Activated gamma-delta T cell (primary cell): ENCODE measurements around the gene CYBC1.
A peak's percentile ranks its signal among the peaks of the same experiment; 100 is the strongest.
"Not testable (repeated sequence)": the region's sequence is repeated elsewhere in the genome, so short reads cannot be mapped to it uniquely, and the experiment has no call there.

ENCODE experiments used
- DNase-seq: peaks from one replicate; lab custom pipeline; 2025; lab: John Stamatoyannopoulos, UW

Gene CYBC1

GRCh38 chr17:82477934-82478333 is 27.4 kb upstream of the CYBC1 start:
- DNase-seq: no peak

GRCh38 chr17:82475458-82475857 is 24.9 kb upstream of the CYBC1 start:
- DNase-seq: no peak

DNA sequence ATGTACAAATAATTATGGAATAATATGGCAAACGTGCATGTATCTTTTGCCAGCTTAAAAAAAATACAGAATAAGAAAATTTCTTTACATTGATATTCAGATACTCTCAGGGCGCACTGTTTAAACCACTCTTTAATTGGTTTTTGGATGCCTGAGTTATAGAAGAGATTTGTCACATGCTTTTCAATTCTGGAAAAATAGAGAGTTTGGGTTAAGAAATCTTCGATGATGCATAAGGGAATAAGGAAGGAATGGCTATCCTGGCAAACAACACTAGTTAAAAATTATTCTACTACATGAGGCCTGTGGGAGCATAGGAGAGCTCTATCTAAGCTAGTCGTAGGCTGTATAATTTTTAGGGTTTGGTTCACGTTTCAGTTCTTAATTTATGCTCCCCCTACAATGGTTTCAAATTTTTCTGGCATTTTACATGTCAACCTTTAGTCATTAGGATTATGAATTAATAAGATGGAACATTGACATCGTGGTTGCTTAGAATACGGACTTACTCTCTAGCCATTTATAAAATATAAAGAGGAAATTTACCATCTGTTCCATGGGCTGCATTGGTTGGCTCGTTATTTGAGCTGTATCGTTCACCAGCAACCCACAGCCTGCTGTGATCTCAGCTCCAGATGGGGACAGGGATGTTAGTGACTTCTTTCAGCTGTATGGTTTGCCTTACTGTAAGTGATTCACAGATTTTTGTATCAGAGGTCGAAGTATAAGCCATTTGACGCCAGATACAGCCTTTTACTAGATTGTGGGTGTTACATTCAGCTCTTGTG is 23.9 kb upstream of the CYBC1 start:
- DNase-seq: no peak

DNA sequence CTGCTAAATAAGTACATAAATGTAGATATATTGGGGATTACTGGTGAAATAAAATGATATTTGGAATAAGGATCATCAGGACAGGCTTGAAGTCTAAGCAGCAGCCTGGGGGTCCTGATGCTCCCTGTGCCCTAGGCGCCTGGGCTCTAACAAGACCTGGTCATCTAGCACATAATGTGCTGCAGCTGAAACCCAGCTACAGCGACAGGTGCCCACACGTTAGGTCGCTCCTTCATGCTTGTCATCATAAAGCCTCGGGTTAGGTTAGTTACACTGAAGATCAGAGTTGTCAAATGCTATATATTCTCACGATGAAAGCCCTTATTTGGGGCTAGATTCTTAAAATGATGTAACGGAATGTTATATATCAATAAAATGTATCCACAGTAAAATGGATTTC is 19.5 kb upstream of the CYBC1 start:
- no peak for DNase-seq

DNA sequence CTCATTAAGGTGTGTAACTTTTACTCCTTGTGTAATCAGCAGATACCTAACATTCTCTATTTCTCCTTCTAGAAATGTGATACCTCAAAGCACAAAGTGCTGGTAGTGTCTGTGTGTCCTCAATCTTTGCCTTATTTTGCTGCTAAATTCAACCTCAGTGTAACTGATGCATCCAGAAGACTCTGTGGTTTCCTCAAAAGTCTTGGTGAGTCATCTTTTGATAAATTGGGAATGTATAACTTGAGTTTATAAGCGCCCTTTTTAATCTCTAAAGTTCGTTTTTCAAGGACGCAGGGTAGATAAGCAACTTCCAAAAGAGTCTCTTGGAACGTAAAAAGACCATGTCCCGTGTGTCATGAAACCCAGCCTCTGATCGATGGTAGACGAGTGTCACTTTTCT is 18.1 kb upstream of the CYBC1 start:
- DNase-seq: no peak

- no peak for DNase-seq
Measured at GRCh38 chr17:82465023-82465603, 14.6 kb upstream of the CYBC1 start.

DNA sequence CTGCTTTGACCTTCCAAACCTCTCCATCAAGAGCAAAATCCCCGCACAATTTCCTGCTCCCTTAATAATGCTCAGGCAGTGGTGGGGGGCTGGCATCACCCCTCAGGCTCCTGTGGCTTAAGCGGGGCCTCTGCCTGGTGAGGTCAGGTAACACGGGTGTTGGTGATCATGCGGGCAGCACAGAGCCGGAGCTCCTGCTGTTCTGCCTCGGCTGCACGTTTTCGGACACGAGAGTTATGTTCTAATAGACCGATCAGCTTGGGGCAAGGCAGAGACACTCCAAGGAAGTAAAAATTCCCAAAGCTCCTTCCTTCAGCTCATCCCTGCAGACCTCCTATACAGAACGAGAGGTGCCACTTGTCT is 14.0 kb upstream of the CYBC1 start:
- DNase-seq: no peak

- no peak for DNase-seq
Measured at GRCh38 chr17:82463925-82464566, 13.5 kb upstream of the CYBC1 start.

DNA sequence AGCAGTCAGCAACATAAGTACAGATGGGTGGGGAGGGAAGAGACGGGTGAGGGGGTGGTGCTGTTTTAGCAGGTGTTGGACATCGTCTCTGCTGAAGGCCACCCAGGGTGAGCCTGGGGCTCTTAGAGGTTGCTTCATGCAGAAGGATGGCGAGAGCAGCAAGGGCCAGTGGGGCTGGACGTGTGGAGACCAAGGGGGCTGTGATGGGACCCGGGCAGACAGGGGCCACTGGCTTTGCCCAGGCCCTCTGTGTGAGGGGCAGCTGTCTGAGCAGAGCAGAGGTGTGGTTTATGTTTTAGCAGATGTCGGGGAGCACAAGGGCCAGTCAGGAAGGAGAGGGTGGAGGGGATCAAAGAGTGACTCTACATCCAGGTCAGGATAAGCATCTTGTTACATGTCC is 12.8 kb upstream of the CYBC1 start:
- DNase-seq: no peak

DNA sequence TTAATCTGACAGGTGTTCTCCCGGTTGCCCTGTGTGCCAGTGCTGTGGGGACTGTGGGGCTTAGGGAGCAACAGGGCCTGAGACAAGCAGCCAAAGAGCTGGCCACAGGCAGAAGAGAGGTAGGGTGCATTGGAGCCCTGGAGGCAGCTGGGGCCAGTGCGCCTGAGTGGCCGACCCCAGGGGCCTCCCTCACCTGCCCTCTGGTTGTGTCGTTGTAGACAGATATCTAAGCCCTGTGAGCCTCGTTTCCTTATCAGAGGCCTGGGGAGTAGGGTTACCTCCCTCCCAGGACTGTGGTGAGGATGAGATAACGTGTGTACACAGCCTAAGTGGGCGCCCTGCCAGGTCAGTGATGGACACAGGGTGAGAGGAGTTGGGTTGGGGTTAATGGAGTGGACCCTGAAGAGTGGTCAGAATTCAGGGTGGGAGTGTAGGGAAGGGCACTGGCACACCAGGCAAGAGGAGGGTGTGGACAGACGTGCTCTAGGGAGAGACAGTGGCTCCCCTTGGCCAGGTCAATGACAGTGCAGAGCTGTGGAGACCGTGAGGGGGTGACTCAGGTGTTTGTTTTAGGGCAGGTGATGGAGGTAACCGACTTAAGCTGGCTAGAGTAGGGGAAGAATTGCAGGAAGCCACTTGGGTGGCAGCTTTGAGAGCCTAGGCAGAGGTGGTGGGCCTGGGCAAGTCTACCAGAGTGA is 11.4 kb upstream of the CYBC1 start:
- DNase-seq: no peak

- not testable (repeated sequence) for DNase-seq
Measured at GRCh38 chr17:82459936-82460335, 9.4 kb upstream of the CYBC1 start.

- DNase-seq: peak; percentile 42
Measured at GRCh38 chr17:82458885-82459424, 8.4 kb upstream of the CYBC1 start.

DNA sequence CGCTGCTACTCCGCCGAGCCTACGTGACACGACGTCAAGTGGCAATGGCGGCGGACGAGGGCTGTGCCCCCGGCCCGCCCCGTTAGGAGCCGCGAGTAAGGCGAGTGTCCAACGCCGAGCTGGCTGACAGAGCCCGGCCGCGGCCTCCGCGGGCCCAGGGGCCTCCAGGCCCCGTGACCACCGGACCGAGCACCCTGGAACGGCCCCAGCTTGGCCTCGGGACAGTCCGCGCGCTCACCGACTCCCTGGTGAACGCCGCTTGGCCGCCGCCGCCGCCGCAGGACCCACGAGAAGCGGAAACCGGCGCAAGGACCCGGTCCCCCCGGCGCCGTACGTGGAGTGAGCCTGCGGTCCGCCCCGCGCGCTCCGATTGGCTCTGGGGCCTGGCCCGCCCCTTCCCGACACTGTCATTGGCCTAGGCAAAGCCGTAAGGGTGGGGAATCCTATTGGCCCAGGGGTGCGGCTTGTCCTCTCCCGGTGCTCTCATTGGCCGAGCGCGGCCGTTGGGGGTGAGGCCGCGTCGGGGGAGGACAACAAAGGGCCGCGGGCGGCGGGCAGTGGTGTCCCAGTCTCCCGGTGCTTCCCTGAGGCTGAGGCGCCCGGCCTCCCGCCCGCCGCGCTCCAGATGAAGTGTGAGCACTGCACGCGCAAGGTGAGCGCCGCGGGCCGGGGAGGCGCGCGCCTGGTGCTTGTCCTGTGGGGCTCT is 7.8 kb upstream of the CYBC1 start, which contains the start of gene NARF:
Gene NARF (plus strand): TSS at position 563 of the 706 bp plus-strand sequence. CDS start 63 bp downstream, at position 626.
- peak; percentile 94 for DNase-seq

DNA sequence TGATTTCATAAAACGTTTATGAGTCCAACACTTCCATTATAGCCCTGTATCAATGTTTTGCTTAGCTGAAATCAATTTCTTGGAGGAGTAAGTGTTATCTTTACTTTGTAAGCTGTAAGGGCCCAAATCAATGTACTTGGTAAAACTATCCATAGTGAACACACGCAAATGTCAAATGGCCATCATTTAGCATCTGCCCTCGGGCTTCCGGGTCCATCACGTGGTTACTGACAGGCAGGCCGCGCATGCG is 7.3 kb upstream of the CYBC1 start:
- no peak for DNase-seq

- DNase-seq: no peak
Measured at GRCh38 chr17:82457073-82457928, 6.7 kb upstream of the CYBC1 start.

DNA sequence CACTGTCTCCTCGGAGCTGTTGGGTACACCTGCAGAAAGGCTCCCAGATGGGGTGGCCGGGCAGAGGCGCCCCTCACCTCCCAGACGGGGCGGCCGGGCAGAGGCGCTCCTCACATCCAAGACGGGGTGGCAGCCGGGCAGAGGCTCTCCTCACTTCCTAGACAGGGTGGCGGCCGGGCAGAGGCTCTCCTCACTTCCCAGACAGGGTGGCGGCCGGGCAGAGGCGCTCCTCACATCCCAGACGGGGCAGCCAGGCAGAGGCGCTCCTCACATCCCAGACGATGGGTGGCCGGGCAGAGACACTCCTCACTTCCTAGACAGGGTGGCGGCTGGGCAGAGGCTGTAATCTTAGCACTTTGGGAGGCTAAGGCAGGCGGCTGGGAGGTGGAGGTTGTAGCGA is 3.2 kb upstream of the CYBC1 start:
- DNase-seq: not testable (repeated sequence)

- DNase-seq: not testable (repeated sequence)
Measured at GRCh38 chr17:82453151-82453550, 2.6 kb upstream of the CYBC1 start.

- no peak for DNase-seq
Measured at GRCh38 chr17:82452162-82452561, 1.6 kb upstream of the CYBC1 start.

DNA sequence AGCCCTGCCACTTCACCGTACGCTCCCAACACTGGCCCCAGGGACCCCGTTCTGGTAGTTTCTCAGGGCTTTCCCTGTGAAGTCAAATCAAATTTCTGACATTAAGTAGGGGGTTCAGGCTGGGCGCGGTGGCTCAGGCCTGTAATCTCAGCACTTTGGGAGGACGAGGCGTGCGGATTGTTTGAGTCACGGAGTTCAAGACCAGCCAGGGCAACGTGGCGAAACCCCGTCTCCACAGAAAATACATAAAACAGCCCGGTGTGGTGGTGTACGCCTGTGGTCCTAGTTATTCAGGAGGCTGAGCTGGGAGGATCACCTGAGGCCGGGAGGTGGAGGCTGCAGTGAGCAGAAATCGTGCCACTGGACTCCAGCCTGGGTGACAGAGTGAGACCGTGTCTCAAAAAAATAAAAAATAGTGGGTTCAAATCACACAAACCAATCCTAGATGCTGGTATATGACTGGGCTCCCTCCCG is 632 bp downstream of the CYBC1 start:
- DNase-seq: no peak

GRCh38 chr17:82449131-82449882 is 1.2 kb downstream of the CYBC1 start:
- DNase-seq: peak; percentile 62
